NCI-H748 (cell line): Measurements from ENCODE around the gene TNS2.

Experiments
- DNase-seq: peaks from one replicate; lab custom pipeline; 2025; ENCODE audit not compliant: unreplicated experiment; lab: John Stamatoyannopoulos, UW

Gene TNS2

GRCh38 chr12:53057816-53058500, 8.1 kb downstream of the TNS2 start:
- no peak for DNase-seq

- DNase-seq: no peak
These were observed 9.0 kb downstream of the TNS2 start for GRCh38 chr12:53058674-53059433.

DNA sequence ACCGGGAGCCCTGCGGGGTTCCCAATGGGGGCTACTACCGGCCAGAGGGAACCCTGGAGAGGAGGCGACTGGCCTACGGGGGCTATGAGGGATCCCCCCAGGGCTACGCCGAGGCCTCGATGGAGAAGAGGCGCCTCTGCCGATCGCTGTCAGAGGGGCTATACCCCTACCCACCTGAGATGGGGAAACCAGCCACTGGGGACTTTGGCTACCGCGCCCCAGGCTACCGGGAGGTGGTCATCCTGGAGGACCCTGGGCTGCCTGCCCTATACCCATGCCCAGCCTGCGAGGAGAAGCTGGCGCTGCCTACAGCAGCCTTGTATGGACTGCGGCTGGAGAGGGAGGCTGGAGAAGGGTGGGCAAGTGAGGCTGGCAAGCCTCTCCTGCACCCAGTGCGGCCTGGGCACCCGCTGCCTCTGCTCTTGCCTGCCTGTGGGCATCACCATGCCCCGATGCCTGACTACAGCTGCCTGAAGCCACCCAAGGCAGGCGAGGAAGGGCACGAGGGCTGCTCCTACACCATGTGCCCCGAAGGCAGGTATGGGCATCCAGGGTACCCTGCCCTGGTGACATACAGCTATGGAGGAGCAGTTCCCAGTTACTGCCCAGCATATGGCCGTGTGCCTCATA, 9.7 kb downstream of the TNS2 start:
- no peak for DNase-seq

GRCh38 chr12:53060064-53060720, 10.3 kb downstream of the TNS2 start:
- no peak for DNase-seq

DNA sequence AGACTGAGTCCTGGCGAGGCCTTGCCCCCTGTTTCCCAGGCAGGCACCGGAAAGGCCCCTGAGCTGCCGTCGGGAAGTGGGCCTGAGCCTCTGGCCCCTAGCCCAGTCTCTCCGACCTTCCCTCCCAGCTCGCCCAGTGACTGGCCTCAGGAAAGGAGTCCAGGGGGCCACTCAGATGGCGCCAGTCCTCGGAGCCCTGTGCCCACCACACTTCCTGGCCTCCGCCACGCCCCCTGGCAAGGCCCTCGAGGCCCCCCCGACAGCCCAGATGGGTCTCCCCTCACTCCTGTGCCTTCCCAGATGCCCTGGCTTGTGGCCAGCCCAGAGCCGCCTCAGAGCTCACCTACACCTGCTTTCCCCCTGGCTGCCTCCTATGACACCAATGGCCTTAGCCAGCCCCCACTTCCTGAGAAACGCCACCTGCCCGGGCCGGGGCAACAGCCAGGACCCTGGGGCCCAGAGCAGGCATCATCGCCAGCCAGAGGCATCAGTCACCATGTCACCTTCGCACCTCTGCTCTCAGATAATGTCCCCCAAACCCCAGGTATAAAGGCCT, 10.9 kb downstream of the TNS2 start:
- DNase-seq: peak; percentile 72

DNA sequence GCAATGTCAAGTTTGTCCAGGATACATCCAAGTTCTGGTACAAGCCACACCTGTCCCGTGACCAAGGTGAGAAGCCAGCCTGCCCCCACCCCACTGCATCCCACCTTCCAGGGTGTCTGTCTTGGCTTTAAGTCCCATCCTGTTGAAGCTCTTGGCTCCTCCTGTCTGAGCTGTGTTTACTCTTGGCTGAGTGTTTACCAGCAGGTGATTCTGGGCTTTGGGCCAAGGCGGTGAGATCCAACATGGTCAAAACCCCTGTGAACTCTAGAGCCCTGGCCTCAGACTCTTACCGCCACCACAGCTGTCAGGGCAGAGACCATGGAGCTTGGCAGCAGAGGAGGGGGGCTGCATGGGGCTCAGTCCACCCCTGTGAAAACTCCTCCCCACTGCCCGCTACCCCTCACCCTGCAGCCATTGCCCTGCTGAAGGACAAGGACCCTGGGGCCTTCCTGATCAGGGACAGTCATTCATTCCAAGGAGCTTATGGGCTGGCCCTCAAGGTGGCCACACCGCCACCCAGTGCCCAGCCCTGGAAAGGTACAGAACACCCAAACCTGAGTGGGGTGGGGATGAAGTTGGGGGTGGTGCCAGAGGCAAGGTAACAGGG, 11.6 kb downstream of the TNS2 start:
- DNase-seq: peak; percentile 89

DNA sequence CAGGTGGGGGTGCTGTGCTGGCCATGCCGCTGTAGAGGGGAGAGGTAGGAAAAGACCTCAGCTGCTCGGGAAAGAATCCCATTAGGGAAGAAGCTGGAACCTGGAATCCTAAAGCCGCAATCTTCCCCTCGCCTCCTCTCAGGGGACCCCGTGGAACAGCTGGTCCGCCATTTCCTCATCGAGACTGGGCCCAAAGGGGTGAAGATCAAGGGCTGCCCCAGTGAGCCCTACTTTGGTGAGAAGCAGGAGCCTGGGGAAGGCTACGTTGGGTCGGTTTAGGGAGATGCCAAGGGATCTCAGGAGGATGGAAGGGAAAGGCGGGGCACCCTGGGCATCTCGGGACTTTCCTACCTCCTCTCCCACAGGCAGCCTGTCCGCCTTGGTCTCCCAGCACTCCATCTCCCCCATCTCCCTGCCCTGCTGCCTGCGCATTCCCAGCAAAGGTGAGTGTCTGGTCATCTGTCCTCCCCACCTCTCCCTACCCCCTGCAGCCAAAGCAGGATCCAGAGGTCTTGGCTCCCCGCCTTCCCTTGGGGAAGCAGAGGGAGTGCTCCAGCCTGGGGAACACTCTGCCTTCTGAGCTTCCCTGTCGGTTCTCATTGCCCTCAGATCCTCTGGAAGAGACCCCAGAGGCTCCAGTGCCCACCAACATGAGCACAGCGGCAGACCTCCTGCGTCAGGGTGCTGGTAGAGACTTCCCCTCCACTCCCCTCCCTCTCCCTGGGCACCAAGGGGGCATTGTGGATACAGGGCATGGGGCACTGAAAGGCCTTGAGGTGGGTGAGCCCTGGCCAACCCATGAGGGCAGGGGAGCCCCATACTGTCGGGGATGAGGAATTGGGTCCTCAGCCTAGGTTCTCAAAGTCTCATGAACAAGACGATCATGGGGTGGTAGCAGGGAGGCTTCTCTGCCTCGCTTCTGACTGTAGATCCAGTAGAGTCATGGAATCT, 12.4 kb downstream of the TNS2 start:
- no peak for DNase-seq

GRCh38 chr12:53062977-53063707, 13.3 kb downstream of the TNS2 start:
- no peak for DNase-seq

DNA sequence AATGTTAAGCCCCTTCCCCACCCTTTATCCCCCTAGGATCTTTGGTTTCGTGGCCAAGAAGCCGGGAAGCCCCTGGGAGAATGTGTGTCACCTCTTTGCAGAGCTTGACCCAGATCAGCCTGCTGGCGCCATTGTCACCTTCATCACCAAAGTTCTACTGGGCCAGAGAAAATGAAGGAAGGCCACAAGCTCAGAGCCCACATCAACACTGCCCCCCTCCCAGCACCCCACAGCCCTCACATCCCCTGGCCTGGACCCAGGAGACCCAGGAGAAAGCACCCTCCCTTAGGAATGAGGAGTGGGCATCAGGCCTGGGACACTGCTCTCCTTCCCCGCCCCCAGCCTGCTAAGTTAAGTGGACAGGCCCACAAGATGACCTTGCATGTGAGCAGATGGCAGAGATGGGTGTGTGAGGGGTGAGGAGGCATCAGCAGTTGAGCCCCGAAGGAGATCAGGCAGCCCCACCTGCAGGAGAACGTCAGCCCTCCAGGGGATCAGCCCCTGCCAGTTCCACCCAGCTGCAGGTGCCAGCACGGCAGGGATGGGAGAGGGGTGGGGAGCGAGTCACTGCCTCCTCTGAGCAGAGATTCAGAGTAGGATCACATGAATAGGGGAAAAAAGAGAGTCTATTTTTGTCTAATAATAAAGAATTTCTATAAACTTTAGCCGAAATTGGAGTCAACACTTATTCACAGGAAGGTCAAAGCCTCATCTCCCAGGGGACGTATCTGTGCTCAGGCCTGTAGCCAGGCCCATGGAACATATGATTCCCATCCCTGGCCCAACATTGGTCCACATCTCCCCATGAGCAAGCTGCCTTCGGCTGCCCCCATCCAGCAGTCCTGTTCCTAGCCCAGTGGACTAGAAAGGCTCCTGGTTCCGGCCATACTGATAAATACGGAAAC, 14.1 kb downstream of the TNS2 start:
- no peak for DNase-seq

DNA sequence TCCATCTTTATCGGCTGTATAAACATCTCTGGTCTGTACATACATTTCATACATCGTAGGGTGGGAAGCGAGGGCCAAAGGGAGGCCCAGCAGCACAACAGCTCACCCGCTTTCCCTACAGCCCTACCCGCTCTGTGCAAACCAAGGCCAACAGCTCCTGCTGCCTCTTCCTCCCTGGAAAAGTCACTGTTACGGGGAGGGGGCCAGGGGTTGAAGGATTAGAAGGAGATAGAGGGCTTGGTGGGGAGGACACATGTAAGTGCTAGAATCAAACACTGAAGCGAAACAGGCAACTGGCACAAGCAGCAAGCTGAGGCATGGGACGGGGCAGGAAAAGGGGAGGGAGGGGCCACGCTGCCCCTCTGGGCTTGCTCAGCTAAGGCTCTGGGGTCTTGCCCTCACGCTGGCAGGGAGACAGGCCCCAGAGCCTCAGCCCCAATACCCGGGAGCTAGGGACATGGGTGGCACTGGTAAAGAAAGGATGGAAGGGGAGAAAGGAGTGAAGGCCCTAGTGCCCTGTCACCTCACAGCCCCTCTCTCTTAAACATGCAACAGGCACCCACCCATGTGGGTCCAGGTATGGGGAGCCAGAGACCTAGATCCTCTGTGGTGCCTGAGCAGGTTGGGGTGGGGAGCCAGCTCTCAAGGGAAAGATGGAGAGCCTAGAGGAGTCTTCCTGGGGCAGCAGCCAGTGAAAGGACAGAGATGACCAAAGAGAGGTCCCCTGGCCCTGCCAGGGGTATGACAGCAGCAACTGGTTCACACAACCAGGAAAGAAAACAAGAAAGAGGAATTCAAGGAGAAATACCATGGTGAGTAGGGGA, 15.0 kb downstream of the TNS2 start:
- no peak for DNase-seq

DNA sequence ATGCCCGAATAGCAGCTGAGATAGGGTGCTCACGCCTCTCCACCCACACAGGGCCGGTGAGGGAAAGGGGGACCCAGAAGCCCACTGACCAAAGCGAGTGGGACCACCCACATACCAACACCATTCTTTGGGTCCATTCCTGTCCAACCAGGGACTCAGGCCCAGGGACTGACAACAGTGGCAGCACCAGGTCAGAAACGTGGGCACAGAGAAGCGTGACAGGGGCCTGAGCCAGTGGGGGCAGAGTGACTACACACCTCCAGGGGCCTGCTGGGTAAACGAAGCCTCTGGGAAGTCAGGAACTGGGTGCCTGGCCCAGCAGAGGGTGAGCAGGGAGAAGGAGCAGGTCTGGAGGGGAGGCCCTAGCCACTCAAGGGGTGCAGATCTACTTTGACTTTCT, 15.6 kb downstream of the TNS2 start:
- DNase-seq: no peak

GRCh38 chr12:53065975-53066931, 16.4 kb downstream of the TNS2 start:
- peak; percentile 74 for DNase-seq

DNA sequence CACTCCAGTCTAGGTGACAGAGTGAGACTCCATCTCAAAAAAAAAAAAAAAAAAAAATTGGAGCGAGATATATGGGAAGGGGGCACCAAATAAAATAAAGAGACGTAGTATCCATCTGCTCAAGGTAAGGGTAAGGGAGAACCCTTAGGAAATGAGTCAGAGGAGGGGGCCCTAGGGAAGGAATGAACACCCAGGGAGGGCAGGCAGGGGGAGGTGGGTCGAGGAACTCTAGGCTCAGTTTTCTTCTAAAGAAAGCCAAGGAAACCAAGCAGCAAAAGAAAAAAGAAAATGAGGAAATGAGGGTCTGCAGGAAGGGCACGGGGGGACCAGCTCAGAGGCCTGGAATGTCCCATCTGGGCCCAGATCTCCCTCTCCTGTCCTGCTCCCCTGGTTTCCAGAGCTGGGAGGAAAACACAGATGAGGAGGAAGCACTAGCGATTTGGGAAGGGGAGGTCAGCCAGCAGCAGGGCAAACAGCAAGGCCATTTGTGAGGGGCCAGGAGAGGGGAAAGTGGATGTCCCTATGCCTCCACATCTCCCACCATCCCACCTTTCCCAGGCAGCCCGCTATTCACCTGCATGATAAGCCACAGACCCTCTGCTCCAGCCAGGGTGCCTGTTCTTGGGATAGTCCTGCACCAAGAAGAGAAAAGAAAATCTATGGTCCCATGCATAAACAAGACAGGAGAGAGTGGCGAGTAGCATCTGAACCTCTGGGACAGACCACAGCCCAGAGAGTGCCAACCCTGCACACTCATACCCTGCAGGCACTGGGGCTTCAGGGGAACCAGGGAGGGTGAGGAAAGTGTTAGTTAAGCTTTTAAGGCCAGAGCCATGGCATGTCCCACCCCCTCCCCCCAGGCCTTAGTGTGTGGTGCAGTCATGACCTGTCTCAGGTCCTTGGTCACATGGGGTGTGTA, 17.5 kb downstream of the TNS2 start:
- DNase-seq: no peak

DNA sequence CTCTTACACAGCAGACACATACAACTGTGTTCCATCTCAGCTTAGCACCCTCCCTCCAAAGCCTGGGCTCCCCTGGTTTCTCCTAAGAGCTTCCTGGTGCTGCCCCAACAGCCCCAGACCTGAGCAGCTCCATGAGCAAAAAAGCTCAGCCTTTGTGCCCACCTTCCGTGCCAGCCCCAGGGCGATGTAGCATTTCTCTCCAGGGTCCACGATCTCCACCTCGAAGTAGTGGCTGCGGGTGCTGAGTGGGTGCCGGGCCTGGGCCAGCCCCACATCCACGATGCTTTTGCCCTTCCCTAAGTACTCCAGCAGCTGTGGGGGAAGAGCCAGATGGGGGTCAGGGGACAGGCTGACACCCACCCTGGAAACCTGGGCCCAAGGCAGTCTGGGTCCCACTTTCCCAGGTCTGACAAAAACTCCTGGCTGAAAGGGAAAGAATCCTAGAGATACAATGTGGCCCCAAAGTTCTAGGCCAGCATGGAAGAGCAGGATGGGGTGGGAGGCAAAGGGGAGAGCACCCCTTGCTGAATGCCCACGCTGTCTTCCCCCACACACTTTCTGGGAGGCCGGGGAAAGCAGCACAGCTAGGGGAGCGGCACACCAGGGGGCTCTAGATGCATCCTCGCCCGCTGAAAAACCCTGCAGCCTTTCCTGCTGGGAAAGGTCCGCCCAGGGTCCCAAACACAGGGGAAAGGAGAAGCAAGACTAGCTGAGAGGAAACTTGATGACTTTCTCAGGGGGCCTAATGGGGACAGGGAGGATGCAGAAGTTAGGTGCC, 18.3 kb downstream of the TNS2 start:
- DNase-seq: no peak
